HG03354 (cell line): ENCODE results near the gene ZNF761.
"Not testable (repeated sequence)": the region's sequence is repeated elsewhere in the genome, so short reads cannot be mapped to it uniquely, and the experiment has no call there.

ENCODE experiments used
- ATAC-seq: cut with Tn5 transposase; IDR thresholded peaks from one replicate; pipeline ENCODE4 v1.9.1; 2021; ENCODE audit warnings: mild to moderate bottlenecking; ENCODE audit not compliant: unreplicated experiment, poor library complexity, severe bottlenecking

ZNF761 gene

DNA sequence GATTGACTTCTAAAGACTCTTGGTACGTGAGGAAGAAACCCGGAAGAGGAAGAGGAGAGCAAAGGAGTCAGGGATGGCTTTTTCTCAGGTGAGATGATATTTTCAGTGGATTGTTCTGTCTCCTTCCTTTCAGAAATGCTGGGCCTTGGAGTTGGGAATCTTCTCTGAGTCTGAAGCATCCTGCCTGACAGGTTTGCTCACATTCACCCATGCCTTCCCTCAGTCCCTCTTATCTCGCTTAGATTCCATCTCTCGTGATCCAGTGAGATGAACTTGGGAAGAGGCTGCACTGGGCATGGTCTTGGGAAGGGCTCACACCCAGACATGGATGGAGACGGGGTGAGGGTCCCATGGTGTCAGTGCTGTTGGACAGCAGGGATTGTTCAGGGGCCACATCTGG lies 15.4 kb downstream of the ZNF761 start:
- not testable (repeated sequence) for ATAC-seq

DNA sequence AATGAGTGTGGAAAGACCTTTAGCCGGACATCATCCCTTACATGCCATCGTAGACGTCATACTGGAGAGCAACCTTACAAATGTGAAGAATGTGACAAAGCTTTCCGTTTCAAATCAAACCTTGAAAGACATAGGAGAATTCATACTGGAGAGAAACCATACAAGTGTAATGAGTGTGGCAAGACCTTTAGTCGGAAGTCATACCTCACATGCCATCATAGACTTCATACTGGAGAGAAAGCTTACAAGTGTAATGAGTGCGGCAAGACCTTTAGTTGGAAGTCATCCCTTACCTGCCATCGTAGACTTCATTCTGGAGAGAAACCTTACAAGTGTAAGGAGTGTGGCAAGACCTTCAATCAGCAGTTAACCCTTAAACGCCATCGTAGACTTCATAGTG lies 24.0 kb downstream of the ZNF761 start:
- no peak for ATAC-seq

DNA sequence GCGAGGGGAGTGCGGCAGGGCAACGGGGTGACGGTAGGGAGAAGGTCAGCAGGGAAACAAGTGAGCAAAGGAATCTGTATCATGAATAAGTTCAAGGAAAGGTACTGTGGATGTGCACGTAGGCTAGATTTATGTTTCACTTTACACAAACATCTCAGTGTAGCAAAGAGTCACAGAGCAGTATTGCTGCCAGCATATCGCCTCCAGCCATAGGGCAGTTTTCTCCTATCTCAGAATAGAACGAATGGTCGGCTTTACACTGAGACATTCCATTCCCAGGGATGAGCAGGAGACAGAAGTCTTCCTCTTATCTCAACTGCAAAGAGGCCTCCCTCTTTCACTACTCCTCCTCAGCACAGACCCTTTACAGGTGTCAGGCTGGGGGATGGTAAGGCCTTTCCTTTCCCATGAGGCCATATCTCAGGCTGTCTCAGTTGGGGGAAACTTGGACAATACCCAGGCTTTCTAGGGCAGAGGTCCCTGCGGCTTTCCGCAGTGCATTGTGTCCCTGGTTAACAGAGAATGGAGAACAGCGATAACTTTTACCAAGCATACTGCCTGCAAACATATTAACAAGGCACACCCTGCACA lies 28.4 kb downstream of the ZNF761 start:
- not testable (repeated sequence) for ATAC-seq

DNA sequence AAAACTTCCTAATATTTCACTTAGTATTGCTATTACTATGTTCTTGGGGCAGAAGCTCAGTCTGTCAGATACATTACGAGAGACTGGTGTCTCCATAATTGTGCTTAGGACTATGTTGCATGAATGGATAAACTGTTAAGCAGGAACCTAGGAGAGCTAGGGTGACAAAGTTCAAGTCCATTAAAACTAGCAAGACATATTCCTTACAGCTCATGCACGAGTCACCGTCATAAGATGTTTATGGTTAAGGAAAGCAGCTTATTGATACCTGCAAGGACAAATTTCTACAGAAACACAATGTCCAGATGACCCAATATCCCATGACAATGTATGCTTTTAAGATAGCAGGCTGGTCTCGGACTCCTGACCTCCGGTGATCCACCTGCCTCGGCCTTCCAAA lies 30.1 kb downstream of the ZNF761 start:
- no peak for ATAC-seq

DNA sequence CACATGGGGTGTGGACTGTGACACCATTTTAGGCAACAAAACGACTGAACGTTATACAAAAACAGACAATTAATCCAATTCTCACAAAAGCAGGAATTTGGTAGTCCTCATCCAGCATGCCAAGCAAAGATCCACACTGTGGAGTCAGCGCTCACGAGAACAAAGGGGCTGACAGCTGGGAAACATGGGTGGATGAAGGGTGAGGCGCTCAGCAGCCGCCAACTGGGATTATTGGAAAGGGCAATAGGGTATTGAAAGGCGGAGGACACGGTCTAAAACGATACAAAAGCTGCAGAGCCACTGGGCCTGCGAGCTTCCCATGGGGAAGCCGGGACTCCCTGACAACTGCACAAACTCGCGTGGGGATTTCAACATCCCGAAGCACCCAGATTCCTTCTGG lies 31.1 kb downstream of the ZNF761 start:
- ATAC-seq, result no peak

DNA sequence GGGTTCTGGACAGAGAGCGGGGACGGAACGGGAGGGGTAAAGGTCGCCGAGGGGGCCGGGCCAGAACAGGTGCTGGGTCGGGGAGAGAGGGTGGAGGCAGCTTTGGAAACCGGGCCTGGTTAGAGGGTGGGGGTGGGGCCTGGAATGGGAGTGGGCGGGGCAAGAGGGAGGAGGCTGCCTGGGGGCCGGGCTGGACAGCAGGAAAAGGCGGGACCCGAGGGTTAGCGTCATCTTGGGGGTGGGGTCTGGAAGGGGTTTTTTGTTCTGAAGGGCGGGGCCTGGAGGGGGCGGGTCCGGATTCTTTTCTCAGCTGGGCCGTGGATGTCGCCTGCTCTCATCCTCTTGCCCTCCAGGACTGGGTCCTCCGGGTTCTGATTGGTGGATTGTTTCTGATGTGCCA lies 31.5 kb downstream of the ZNF761 start:
- ATAC-seq, result no peak

DNA sequence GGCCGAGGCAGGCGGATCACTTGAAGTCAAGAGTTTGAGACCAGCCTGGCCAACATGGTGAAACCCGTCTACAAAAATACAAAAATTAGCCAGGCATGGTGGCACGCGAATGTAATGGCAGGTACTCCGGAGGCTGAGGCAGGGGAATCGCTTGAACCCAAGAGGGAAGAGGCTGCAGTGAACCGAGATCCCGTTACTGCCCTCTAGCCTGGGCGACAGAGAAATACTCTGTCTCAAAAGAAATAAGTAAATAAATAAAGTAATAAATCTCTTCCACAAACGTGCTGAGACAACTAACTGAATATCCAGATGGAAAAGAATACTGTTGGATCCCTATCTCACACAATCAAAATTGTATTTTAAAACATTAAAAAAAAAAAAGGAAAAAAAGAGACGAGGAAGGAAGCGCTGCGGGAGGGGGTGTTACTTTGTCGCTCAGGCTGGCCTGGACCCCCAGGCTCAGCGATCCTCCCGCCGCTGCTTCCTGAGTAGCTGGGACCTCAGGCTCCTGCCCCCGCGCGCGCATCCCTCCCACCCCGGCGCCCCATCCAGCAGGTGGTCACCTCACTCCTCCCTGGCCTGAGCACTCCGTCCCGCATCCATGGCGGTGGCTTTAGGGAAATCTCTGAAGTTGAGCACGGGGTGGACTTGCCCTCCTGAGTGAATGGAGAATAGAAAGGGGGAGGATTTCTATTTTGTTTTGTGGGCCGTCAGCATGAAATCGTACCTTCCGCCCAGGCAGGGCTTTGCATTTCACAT lies 35.1 kb downstream of the ZNF761 start:
- peak; percentile 30 for ATAC-seq

DNA sequence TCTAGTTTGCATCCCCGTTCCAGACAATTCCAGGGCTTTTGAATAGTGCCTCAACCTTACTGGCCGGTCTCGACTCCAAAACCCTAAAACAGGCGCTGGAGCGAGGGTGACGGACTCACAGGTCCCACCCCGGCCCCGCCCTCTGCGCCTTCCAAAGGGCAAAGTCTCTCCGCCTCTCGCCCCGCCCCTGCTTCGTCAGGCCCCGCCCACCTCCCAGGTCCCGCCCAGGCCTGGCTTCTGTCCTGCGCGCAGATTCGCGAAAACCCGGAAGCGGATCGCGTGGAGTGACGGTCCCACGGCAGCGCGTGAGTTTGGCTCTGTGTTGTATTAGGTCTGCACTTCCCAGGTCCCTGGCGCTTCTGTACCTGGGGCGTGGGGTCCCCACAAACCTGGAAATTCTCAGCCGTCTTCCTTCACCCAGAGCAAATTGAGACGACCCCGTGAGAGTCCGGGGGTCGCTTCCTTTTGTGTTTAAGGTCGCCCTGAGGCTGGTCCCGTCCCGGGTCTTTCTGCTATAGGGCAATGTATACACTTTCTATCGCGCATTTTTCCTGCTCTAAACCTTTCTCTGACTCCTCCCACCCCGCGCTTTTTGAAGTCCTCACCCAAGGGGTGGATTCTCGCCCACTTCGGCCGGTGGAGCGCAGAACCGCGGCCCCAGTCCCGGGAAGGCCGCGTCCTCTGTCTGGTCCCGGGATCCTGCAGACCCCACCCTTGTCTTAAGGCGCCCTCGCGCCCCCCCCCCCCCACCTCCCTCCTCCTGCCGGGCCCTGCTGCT lies 35.9 kb downstream of the ZNF761 start, which contains the start of gene ZNF813:
Gene ZNF813, plus strand, starts transcription at position 249 of the 778 bp plus-strand sequence. CDS start 16,090 bp downstream, outside the sequence.
- peak; percentile 93 for ATAC-seq

DNA sequence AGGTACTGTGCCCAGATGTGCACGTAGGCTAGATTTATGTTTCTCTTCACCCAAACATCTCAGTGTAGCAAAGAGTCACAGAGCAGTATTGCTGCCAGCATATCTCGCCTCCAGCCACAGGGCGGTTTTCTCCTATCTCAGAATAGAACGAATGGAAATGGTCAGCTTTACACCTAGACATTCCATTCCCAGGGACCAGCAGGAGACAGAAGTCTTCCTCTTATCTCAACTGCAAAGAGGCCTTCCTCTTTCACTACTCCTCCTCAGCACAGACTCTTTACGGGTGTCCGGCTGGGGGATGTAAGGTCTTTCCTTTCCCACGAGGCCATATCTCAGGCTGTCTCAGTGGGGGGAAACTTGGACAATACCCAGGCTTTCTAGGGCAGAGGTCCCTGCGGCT lies 36.8 kb downstream of the ZNF761 start:
- ATAC-seq, result not testable (repeated sequence)

DNA sequence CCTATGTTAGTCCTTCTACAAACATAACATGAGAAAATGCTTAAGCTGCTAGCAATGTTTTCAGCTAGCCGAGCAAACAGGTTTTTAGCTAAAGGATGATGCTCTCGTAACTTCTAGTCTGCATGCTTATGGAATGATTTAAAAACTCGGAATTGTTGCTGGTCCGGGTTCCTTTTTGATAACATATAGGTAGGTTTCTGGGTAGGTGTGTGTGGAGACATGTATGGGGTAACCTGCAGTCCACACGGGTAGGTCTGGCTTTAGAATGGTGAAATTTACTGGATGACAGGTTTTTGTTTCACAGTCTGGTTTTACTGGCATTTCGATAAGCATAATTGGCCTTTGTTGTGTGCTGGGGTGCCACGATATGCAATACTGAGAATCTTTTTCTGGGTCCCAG lies 40.1 kb downstream of the ZNF761 start:
- no peak for ATAC-seq

DNA sequence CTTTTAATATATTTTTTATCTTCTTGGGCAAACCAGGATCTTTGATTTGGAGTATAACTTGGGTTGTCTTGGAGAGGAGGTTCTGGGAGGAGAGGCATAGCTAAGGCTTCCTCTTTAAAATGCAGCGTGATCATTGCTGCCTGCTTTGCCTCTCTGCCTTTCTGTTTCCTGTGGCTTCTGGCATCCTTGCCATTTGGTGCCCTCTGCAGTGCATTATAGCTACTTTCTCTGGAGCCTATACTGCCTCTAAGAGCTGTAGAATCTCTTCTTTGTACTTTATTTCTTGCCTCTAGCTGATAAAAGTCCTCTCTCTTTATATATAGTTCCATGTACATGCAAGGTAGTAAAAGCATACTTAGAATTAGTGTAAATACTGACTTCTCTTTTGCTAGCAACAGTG lies 43.0 kb downstream of the ZNF761 start:
- ATAC-seq, result not testable (repeated sequence)

DNA sequence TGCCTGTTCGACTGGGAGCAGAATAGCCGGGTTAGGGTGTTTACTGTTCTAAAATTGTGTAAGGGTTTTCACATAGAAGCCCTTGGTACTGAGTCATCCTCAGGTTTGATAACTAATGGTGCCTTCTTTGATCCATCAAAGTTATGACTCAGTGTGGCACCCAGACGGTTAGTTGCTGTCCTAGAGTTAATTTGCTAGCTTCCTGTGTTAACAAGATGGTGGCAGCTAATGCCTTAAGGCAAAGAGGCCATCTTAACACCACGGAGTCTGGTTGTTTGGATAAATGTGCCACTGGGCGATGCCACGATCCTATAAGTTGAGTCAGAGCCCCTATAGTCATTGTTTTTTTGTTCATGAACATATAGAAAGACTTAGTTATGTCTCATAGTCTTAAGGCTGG lies 43.7 kb downstream of the ZNF761 start:
- not testable (repeated sequence) for ATAC-seq

DNA sequence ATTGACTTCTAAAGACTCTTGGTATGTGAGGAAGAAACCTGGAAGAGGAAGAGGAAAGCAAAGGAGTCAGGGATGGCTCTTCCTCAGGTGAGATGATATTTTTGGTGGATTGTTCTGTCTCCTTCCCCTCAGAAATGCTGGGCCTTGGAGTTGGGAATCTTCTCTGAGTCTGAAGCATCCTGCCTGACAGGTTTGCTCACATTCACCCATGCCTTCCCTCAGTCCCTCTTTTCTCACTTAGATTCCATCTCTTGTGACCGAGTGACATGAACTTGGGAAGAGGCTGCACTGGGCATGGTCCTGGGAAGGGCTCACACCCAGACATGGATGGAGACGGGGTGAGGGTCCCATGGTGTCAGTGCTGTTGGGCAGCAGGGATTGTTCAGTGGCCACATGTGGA lies 52.0 kb downstream of the ZNF761 start:
- ATAC-seq, result not testable (repeated sequence)

DNA sequence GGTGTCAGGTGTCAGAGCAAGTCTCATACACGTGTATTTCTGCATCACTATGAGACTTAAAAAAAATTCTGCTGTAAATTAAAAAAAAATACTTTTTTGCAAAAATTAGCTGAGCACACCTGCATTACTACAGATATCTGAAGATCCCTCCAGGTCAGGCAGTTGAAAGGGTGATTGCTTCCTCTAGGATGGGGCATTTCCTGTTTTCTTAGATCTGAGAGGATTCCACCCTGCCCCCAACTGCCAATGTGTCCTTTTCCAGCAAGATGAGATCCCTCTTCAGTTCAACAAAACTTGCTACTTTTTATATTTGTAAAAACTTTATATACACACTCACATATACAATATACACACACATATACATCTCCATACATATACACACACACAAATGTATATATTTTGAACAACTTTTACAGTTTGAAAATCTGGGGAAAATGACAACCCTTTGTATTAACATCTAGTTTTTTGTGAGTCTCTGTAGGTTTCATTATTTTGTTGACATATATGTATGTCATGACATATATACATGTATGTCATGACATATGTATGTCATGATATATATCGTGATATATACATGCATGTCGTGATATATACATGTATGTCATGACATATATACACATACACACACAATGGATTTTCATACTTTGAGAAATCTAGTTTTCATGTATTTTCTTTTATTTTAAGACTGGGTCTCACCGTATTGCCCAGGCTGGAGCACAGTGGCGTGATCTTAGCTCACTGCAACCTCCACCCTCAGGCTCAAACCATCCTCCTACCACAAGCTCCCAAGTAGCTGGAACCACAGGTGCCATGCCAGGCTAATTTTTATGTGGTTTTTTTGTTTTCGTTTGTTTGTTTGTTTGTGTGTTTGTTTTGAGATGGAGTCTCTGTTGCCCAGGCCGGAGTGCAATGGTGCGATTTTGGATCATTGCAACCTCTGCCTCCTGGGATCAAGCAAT lies 53.5 kb downstream of the ZNF761 start:
- no peak for ATAC-seq

DNA sequence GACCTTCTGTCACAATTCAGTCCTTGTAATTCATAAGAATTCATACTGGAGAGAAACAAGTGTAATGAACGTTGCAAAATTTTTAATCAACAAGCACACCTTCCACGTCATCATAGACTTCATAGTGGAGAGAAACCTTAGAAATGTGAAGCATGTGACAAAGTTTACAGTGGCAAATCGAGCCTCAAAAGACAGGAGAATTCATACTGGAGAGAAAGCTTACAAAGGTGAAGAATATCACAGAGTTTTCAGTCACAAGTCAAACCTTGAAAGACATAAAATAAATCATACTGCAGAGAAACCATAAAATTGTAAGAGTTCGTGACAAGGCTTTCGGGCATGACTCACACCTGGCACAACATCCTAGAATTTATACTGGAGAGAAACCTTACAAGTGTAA lies 60.4 kb downstream of the ZNF761 start:
- no peak for ATAC-seq

DNA sequence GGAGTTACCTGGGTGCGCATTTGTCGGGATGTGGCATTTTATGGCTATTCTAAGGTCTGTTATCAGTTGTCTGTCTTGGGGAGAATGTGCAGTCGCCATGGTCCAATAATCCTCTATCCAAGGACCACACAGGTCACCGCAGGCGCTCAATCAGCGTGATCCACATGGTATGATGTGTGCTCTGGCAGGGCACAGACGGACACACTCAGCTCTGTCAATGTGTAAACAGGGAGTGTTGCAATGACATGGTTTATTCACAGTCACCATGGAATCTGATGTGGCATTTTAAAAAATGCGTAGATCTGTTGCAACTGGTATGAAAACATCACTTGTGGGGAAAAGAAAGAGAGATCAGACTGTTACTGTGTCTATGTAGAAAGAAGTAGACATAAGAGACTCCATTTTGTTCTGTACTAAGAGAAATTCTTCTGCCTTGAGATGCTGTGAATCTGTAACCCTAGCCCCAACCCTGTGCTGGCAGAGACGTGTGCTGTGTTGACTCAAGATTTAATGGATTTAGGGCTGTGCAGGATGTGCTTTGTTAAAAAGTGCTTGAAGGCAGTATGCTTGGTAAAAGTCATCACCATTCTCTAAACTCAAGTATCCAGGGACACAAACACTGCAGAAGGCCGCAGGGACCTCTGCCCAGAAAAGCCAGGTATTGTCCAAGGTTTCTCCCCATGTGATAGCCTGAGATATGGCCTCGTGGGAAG lies 65.7 kb downstream of the ZNF761 start:
- not testable (repeated sequence) for ATAC-seq

DNA sequence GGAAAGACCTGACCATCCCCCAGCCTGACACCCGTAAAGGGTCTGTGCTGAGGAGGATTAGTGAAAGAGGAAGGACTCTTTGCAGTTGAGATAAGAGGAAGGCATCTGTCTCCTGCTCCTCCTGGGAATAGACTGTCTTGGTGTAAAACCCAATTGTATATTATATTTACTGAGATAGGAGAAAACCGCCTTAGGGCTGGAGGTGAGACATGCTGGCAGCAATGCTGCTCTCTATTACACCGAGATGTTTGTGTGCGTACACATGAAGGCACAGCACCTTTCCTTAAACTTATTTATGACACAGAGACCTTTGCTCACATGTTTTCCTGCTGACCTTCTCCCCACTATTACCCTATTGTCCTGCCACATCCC lies 66.2 kb downstream of the ZNF761 start:
- ATAC-seq, result not testable (repeated sequence)

DNA sequence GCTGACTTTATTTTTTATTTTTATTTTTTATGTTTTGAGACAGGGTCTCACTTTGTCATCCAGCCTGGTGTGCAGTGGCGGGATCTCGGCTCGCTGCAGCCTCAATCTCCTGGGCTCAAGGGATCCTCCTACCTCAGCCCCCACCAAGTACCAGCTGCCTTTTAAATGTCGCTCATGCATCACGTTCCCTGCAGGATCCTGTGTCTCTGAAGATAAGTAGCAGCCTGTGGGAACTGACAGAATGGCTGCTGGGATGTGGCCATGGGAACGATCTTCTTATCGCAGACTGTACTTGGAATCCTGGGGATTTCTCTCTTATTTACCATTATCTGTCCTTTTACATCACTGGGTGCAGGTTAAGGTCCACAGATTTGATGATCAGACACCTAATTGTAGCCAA lies 71.4 kb downstream of the ZNF761 start:
- not testable (repeated sequence) for ATAC-seq
